ENCODE results near the gene FAM120A.

Gene FAM120A

GRCh38 chr9:93447655-93448054 is 3.8 kb upstream of the FAM120A start:
- no peak for DNase-seq

- DNase-seq = no peak
Observed at GRCh38 chr9:93451849-93452709, 594 bp downstream of the FAM120A start.

DNA sequence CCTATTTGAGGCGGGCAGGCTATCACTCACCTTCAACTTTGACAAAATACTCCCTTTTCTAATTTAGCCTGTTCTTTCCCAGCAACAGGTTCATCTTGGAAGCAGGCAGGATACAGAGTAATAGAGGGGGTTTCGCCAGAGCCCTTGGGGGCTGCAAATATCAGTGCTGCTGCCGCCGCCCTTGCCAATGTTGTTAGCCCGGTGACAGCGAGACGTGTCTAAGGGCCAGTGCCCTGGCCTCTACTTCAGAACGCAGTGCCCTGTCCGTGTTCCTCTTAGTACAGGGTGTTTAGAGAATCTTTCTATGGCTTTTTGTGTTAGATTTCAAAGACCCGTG is 1.2 kb downstream of the FAM120A start:
- no peak for DNase-seq

DNA sequence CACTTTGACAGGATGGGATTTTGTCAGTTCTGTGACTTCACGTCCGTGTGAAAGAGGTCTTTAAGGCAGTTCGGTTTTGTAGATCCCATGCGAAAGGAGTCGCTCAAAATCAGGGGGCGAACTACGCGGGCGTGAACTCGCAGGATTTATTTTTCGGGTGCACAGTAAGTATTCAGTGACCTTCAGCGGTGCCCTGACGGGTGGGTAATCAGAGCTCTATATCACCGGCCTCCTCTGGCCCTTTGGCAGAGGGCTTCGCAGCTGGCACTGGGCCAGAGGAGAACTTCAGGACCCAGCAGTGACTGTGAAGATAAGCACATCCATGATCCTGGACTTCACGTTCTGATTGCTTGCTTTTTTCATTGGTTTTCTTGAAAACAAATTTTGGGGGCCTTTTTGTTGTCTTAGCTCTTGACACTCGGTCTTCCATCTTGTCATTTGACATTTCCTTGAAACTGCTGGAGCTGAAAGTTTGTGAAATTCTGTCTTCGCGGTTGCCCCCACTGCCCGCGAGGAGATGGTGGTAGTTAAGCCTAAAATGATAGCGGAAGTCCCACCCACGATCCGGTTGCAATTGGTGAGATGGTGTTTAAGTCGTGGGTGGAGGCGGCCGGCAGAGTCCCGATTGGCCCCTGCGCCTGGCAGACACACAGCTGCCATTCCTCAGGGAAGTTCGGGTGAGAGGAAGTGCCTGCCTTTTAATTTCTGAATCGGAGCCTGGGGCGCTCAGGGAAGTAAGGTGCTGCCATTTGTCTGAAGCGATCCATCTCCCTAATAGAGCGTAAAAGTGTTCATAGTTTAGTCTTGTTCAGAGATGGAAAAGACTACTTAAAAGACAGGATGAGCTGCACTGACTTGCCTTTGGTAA is 1.8 kb downstream of the FAM120A start, which contains the start of gene FAM120AOS:
Gene FAM120AOS (minus strand): TSS at position 535 of the 868 bp plus-strand sequence. CDS start 872 bp downstream, outside the sequence.
- DNase-seq = peak; percentile 78

GRCh38 chr9:93456022-93456421 is 4.5 kb downstream of the FAM120A start:
- DNase-seq = no peak

DNA sequence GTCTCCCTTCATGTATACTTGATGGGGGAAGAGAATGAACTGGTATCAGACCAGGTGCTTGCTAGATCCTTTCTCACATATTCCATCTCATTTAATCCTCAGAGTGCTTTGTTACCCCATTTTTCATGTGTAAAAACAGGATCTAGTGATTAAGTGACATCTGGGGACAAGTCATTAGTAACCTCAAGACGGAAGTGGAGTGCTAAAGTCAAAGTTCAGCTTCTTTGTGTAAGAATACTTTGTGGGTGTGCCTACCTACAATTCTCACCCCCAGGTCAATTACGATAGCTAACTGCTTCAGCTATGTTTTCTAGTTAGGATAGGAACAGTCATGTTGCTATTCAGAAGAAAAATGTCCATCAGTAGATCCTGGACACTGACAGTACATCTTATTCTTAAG is 5.0 kb downstream of the FAM120A start:
- no peak for DNase-seq

- DNase-seq = no peak
Observed at GRCh38 chr9:93457006-93457405, 5.5 kb downstream of the FAM120A start.

GRCh38 chr9:93458712-93459111 is 7.2 kb downstream of the FAM120A start:
- DNase-seq = no peak

- no peak for DNase-seq
Observed at GRCh38 chr9:93459432-93459847, 8.0 kb downstream of the FAM120A start.

DNA sequence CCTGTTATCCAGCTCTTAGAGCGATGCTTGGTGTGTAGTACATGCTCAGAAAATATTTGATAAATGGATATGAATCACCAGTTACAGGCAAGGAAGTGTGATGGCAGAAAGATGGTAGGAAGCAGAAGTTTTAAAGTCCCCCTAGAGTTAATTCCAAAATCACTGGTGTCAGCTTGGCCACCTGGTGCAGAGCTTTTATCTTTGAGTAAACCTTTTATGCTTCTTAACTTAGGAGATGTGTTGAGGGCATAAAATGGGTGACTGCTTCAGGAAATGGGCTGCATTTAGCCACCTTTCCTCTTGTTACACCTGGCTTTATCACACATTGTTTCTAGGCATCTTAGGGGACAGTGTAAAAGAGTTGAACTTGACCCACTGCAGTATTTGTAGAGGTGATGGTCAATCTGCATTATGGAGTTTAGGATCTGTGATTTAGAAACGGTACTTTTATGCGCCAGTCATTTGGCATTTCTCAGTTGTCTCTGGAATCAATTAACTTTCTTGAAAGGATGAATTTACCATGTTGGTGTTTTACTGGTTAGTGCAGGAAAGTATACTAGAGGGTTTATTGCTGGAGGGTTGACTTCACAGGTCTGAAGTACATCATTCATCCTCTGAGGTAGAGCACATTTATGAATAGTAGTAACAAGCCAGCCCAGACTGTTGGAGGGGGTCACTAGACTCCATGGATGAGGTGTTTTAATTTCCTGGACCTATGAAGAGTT is 9.4 kb downstream of the FAM120A start:
- DNase-seq = no peak

DNA sequence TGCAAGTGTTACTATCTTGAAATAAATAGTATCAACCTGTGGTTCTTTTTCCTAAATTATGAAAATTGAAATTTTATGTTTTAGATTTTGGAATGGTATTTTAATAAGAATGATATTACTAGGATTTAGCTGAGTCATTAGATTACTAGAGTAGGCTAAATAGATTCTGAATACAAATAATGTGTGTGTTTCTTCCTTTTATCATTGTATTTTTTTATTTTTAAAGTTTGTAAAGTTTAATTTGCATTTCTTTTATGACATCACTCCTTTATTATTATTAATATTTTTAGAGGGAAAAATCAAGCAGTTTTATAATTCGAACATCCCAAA is 9.9 kb downstream of the FAM120A start:
- DNase-seq = no peak

GRCh38 chr9:93461821-93462220 is 10.3 kb downstream of the FAM120A start:
- DNase-seq = no peak

- no peak for DNase-seq
Observed at GRCh38 chr9:93463638-93464248, 12.3 kb downstream of the FAM120A start.

- no peak for DNase-seq
Observed at GRCh38 chr9:93464395-93464794, 12.9 kb downstream of the FAM120A start.

GRCh38 chr9:93464876-93465275 is 13.4 kb downstream of the FAM120A start:
- no peak for DNase-seq

DNA sequence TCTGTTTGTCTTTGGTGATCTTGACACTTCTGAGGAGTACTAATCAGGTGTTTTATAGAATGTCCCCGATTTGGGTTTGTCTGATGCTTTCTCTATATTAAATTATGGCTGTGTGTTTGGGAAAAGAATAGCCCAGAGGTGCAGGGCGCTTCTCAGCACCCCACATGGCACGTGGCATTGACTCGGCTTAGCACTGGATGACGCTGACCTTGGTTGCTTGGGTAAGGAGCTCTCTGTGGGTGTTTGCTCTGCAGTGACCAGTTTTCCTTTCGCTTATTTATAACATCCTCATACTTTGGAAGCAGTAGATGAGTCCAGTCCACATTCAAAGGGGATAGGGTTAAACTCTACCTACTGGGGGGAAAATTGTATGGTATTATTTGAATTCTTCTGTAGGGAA is 14.4 kb downstream of the FAM120A start:
- DNase-seq = no peak

GRCh38 chr9:93466416-93467061 is 15.1 kb downstream of the FAM120A start:
- no peak for DNase-seq

GRCh38 chr9:93467062-93467416 is 15.6 kb downstream of the FAM120A start:
- DNase-seq = no peak

DNA sequence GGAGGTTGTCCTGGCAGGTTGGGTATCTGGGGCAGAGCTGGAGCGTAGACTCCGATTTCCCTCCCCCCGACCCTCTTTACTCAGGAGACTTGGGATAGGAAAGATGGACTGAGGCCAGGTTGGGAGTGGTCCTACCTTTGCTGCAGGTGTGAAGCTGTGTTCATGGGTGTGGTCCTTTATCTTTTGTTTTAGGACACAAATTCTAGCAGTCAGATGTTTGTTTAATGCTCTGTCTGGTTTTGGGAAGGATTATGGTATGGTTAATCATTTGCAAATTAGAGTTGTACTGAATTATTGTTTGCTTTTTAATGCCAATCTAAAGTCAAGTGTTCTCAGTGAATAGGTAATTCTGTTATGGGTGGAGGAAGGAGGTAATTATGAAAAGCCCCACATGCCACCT is 16.0 kb downstream of the FAM120A start:
- no peak for DNase-seq

- DNase-seq = no peak
Observed at GRCh38 chr9:93468763-93469456, 17.4 kb downstream of the FAM120A start.

DNA sequence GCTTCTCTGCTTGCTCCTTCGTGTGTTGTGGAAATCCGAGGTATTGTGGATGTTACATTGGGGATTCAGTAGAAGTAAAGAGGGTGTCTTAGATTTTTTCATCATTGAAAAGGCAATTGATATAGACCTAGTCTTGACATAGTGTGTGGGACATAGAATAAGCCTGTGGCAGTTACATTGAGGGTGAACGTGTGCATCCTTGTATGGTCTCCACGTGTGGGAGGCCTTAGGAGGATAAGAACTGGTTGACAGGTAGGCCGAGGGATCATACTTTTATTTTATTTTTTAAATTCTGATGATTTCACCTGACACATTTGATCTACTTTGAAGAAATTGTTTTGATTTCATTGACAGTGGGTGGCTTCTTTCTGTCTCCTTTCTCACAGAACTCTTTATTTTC is 18.9 kb downstream of the FAM120A start:
- no peak for DNase-seq

GRCh38 chr9:93471124-93471523 is 19.6 kb downstream of the FAM120A start:
- DNase-seq = no peak
